ENCODE data around the gene RXFP2.

Gene RXFP2

DNA sequence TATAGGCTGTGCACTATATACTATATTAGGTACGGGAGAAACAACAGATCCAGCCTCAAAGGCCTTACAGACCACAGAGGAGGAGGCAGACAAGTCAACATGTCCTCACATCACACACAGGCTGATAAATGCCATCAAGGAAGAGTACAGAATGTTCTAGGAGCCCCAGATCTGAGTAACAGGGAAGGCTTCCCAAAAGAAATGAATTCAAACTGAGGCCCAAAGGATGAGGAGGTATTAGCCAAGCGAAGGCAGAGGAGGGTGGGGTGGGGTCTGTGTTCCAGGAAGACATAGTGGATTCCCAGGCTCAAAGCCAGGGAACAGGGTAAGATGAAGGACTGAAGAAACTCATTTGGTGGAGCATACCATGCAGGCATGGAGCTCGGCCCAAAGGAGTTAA lies 55.1 kb downstream of the RXFP2 start:
- H3K27ac ChIP-seq = no peak overlapping the region
- DNase-seq = no peak
- no peak overlapping the region for H3K4me3 ChIP-seq (ENCODE audit: low read depth, low read length)
- TF ChIP-seq, protein P1, sequence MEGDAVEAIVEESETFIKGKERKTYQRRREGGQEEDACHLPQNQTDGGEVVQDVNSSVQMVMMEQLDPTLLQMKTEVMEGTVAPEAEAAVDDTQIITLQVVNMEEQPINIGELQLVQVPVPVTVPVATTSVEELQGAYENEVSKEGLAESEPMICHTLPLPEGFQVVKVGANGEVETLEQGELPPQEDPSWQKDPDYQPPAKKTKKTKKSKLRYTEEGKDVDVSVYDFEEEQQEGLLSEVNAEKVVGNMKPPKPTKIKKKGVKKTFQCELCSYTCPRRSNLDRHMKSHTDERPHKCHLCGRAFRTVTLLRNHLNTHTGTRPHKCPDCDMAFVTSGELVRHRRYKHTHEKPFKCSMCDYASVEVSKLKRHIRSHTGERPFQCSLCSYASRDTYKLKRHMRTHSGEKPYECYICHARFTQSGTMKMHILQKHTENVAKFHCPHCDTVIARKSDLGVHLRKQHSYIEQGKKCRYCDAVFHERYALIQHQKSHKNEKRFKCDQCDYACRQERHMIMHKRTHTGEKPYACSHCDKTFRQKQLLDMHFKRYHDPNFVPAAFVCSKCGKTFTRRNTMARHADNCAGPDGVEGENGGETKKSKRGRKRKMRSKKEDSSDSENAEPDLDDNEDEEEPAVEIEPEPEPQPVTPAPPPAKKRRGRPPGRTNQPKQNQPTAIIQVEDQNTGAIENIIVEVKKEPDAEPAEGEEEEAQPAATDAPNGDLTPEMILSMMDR (IDR thresholded peaks at IDR 0.05; ENCODE audit: low read depth, low read length) = no peak
- H3K27me3 ChIP-seq (ENCODE audit: insufficient read depth, low read depth, severe bottlenecking) = no peaks in the 10 kb centered on the region
- no peaks in the 10 kb centered on the region for H3K36me3 ChIP-seq
- H3K9me3 ChIP-seq (ENCODE audit: severe bottlenecking) = no peaks in the 10 kb centered on the region

DNA sequence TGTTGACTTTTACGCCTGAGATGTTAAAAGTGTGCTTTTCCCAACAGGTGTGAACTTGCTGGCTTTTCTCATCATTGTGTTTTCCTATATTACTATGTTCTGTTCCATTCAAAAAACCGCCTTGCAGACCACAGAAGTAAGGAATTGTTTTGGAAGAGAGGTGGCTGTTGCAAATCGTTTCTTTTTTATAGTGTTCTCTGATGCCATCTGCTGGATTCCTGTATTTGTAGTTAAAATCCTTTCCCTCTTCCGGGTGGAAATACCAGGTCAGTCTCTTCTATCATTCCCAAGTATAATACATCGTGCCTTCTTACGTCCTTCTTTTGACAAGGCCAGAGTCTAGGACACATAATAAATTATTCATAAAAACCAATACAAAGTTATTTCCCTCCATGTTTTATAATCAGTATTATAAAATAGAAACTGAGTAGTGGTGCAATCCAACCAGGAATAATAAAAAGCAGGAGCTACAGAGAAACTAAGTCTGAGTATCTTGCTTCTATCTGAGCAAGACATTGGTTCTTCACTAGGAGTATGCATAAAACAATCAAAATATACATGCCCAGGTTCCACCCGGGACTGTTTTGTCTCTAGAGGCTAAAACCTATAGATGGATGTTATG lies 57.9 kb downstream of the RXFP2 start:
- H3K36me3 ChIP-seq = no peaks in the 10 kb centered on the region
- no peak overlapping the region for H3K4me3 ChIP-seq (ENCODE audit: low read depth, low read length)
- H3K27ac ChIP-seq = no peak overlapping the region
- no peaks in the 10 kb centered on the region for H3K9me3 ChIP-seq (ENCODE audit: severe bottlenecking)
- no peak for DNase-seq
- H3K27me3 ChIP-seq (ENCODE audit: insufficient read depth, low read depth, severe bottlenecking) = no peaks in the 10 kb centered on the region
- TF ChIP-seq, protein P1 (IDR thresholded peaks at IDR 0.05; ENCODE audit: low read depth, low read length) = no peak

DNA sequence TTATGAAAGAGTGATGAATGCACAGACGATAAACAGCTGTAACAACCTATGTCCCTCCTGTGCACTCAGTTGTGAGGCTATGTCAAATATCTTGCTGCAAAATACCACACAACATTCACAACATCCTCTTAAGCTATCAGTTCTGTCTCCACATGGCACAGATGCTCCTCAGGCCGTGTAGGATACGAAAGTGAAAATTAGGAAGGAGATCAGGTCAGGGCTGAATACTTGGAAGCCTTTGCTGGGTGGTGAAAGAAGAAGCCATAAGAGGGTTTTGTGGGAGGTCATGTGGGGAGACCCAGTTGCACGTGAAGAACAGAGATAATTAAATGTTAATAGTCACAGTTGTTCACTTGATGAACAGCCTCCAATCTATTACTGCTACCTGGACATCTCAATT lies 58.9 kb downstream of the RXFP2 start:
- Histone ChIP-seq H3K4me3 (ENCODE audit: low read depth, low read length) (no peak overlapping the region), H3K36me3 (no peaks in the 10 kb centered on the region), H3K27ac (no peak overlapping the region), H3K9me3 (ENCODE audit: severe bottlenecking) (no peaks in the 10 kb centered on the region), H3K27me3 (ENCODE audit: insufficient read depth, low read depth, severe bottlenecking) (no peaks in the 10 kb centered on the region)
- TF ChIP-seq, protein P1 (IDR thresholded peaks at IDR 0.05; ENCODE audit: low read depth, low read length) = no peak
- no peak for DNase-seq

DNA sequence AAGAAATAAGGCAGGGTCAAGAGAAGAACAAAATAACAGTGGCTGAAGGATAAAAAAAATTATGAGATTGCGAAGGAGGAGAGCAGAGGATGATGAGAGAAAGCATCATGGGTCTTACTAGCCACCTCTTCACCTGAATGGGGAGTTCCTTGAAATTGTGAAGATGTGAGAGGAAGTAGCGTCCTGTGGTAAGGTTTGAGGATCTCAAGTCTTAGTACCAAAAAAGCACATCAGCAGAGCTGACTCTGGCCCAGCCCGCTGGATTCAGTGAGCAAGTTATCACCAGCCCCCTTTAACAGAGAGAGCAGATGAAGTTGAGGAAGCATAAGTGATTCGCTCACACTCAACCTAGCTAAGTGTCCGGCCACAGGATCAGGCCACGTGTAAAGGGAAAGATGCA lies 61.8 kb downstream of the RXFP2 start:
- H3K9me3 ChIP-seq (ENCODE audit: severe bottlenecking) = no peaks in the 10 kb centered on the region
- H3K4me3 ChIP-seq (ENCODE audit: low read depth, low read length) = no peak overlapping the region
- H3K27me3 ChIP-seq (ENCODE audit: insufficient read depth, low read depth, severe bottlenecking) = no peaks in the 10 kb centered on the region
- no peaks in the 10 kb centered on the region for H3K36me3 ChIP-seq
- TF ChIP-seq, protein P1 (IDR thresholded peaks at IDR 0.05; ENCODE audit: low read depth, low read length) = no peak
- H3K27ac ChIP-seq = no peak overlapping the region
- DNase-seq = no peak

DNA sequence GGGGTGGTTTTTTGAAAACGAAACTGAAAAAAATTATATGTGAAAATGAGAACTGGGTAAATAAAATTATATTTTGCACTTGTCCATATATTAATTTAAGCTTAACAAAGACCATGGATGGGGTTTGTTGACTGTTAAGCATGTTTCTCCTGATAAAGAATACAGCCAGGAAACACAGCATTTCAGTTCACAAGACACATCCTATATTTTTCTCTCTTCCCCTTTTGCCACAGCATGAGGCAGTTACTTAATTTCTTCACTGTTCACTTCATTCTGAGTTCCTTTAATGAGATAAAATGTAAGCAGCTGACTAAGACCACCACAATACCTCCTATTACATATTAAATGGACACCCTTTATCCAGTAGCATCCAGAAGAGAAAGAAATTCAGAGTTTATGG lies 64.0 kb downstream of the RXFP2 start:
- Histone ChIP-seq H3K9me3 (ENCODE audit: severe bottlenecking) (no peaks in the 10 kb centered on the region), H3K4me3 (ENCODE audit: low read depth, low read length) (no peak overlapping the region), H3K36me3 (no peaks in the 10 kb centered on the region), H3K27me3 (ENCODE audit: insufficient read depth, low read depth, severe bottlenecking) (no peaks in the 10 kb centered on the region), H3K27ac (no peak overlapping the region)
- no peak for DNase-seq
- TF ChIP-seq, protein P1 (IDR thresholded peaks at IDR 0.05; ENCODE audit: low read depth, low read length) = no peak

DNA sequence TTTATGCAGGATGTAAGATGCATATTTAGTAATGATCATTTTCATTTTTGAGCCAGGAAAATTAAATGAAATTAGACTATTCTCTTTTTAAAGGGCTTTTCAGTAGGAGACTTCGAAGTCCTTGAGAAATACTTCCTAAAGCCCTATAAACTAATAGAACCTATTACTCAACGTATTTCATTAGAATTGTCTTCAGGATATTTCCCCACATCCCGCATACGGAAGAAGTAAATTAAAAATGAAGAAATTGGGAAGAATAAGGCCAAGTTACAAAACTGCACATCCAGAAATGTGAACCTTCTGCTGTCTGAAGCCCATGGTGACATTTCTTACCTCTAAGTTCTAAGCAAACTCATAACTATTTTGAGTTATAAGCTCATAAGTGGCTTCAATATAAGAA lies 66.5 kb downstream of the RXFP2 start:
- no peak for DNase-seq
- Histone ChIP-seq H3K36me3 (no peaks in the 10 kb centered on the region), H3K27me3 (ENCODE audit: insufficient read depth, low read depth, severe bottlenecking) (no peaks in the 10 kb centered on the region), H3K9me3 (ENCODE audit: severe bottlenecking) (no peaks in the 10 kb centered on the region), H3K27ac (no peak overlapping the region), H3K4me3 (ENCODE audit: low read depth, low read length) (no peak overlapping the region)
- TF ChIP-seq, protein P1 (IDR thresholded peaks at IDR 0.05; ENCODE audit: low read depth, low read length) = no peak

Measured in WERI-Rb-1 (cell line).